ENCODE data around the gene RPS15. TPM values are rescaled to one million over a fixed set of nuclear protein-coding genes. Genes with fewer than 3 reads are reported as not detected.

RPS15 gene
- total RNA-seq, 1 donor from 2014 or later: 1,014 TPM

GRCh38 chr19:1408300-1409203 is 29.6 kb upstream of the RPS15 start:
- Mint-ChIP-seq H3K9me3 (no peaks in the 10 kb centered on the region), H3K27ac (peak overlapping the region; percentile 97), H3K27me3 (ENCODE audit: low read depth) (no peaks in the 10 kb centered on the region), H3K4me3 (peak overlapping the region; percentile 91), H3K4me1 (peaks cover 42% of the 10 kb centered on the region), H3K36me3 (no peaks in the 10 kb centered on the region)
- peak in 1 of 2 experiments; percentile 62 for DNase-seq (ENCODE audit: low spot score in 2 of 2, unreplicated experiment in 2 of 2)
- TF ChIP-seq CTCF (IDR thresholded peaks at IDR 0.05; ENCODE audit: unreplicated experiment): no peak

- DNase-seq (ENCODE audit: low spot score in 2 of 2, unreplicated experiment in 2 of 2): no peak
These were observed 28.8 kb upstream of the RPS15 start for GRCh38 chr19:1409204-1410005.

GRCh38 chr19:1410136-1410786 is 27.9 kb upstream of the RPS15 start:
- Mint-ChIP-seq H3K27me3 (ENCODE audit: low read depth) (no peaks in the 10 kb centered on the region), H3K4me3 (peak overlapping the region; percentile 91), H3K27ac (peak overlapping the region; percentile 97), H3K36me3 (no peaks in the 10 kb centered on the region), H3K9me3 (no peaks in the 10 kb centered on the region), H3K4me1 (peaks cover 50% of the 10 kb centered on the region)
- TF ChIP-seq CTCF (IDR thresholded peaks at IDR 0.05; ENCODE audit: unreplicated experiment): no peak
- no peak for DNase-seq (ENCODE audit: low spot score in 2 of 2, unreplicated experiment in 2 of 2)

More at GRCh38 chr19:1409204-1410005, 28.8 kb upstream of the RPS15 start:
- Mint-ChIP-seq H3K27ac (peak overlapping the region; percentile 97), H3K27me3 (ENCODE audit: low read depth) (no peaks in the 10 kb centered on the region), H3K9me3 (no peaks in the 10 kb centered on the region), H3K4me3 (peak overlapping the region; percentile 91), H3K4me1 (peaks cover 45% of the 10 kb centered on the region), H3K36me3 (no peaks in the 10 kb centered on the region)
- no peak for TF ChIP-seq CTCF (IDR thresholded peaks at IDR 0.05; ENCODE audit: unreplicated experiment)

- Mint-ChIP-seq H3K4me1 (peaks cover 55% of the 10 kb centered on the region), H3K4me3 (peak overlapping the region; percentile 91), H3K27ac (peak overlapping the region; percentile 97), H3K9me3 (no peaks in the 10 kb centered on the region), H3K36me3 (no peaks in the 10 kb centered on the region), H3K27me3 (ENCODE audit: low read depth) (no peaks in the 10 kb centered on the region)
- no peak for TF ChIP-seq CTCF (IDR thresholded peaks at IDR 0.05; ENCODE audit: unreplicated experiment)
- no peak for DNase-seq (ENCODE audit: low spot score in 2 of 2, unreplicated experiment in 2 of 2)
These were observed 27.4 kb upstream of the RPS15 start for GRCh38 chr19:1410789-1411188.

All from mesothelial cell of epicardium (in vitro differentiated cells).